ENCODE measurements around the gene STUM.

Gene STUM

DNA sequence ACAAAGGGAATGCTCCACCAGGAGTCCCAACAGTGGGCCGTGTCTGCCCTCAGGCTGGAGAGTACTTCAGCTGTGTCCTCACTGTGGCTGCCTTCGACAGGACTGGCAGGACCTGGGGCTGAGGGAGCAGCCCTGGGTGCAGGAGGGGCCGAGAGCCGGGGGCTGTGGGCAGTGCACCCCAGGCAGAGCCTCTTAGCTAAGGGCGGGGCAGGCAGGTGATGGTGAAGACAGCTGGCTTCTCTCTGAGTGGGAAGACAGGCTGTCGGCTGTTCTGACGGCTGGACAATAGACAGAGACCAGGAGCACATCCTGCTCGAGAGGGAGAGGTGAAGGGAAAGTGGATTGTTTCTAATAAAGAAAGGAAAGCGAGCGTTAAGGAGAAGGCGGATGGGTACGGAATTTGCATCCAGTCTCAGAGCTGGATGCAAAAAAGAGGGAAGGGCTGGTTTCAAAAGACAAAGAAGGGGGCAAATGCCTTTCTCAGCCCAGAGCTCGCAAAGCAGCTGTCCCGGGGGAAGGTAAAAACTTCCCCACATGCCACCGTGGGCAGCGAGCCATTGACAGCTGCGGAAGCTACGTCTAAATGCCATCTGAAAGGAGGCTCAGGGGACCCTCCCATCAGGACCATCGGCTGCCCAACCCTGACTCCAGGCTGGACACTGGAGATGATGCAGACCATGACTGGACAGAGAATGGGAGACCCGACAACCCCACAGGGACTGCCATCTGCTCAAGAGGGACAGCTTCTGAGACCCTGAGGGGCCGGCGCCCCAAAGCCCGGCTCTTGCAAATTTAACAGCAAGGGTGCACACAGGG is 92.0 kb downstream of the STUM start:
- DNase-seq (ENCODE audit: low read depth) = no peak

DNA sequence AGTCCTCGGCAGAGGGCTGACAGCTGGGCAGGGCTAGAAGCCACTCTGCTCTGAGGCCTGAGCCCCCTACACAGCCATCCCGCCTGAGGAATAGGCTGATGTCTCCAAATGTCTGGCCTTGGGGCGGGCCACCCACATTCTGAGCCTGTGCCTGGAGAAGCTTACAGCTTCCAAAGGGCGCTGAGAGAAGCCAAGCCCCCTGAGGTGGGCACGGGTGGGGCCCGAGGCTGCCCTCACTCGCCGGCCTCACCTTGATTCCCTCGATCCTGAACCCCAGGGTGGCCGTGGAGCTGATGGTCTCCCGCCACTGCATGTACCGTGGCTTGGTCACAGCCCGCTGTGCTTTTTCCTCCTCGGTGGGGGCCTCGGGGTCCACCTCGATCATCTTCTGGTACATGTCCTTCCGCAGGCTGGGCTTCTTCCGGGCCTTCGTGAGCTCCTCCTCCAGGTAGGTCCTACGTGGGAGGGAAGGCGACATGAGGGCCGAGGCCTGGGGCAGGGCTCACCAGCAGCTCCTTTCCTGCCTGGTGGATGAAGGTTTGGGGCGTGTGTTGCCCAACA is 93.2 kb downstream of the STUM start:
- DNase-seq (ENCODE audit: low read depth) = no peak

DNA sequence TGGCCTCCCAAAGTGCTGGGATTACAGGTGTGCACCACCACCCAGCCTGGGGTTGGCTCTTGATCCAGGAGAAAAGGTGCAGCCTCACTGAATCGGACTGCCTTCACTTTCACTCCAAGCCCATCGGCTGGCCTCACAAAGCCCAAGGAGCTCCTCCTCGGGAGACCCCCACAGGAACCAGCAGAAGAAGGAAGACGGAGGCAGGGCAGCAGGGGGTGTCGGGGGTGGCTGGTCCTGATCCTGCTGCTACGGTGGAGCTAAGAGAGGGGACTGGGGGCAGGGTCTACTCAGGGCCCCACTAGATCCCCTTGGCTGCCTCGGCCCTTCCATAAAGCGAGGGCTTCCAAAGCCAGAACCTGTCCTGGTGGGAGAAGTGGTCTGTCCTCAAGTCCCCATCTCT is 93.9 kb downstream of the STUM start:
- no peak for DNase-seq (ENCODE audit: low read depth)

DNA sequence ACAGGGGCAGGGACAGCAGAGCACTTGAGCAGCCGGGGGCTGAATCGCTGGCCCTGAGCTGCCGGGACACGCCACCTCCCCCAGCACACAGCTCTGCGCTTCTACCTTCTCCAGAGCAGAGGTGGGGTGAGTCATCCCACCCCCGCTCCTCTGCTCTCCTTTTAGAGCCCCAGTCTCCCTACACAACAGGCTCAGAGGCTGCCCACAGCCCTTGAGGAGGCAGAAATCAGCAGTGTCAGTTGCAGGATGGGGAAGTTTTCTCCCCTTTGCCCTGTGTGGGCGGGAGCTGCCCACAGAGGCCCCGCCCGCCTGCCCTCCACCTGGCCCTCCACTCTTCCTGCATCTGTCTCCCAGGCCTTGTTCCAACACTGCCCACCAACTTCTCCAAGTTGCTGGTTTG is 94.6 kb downstream of the STUM start:
- DNase-seq (ENCODE audit: low read depth) = peak; percentile 60

DNA sequence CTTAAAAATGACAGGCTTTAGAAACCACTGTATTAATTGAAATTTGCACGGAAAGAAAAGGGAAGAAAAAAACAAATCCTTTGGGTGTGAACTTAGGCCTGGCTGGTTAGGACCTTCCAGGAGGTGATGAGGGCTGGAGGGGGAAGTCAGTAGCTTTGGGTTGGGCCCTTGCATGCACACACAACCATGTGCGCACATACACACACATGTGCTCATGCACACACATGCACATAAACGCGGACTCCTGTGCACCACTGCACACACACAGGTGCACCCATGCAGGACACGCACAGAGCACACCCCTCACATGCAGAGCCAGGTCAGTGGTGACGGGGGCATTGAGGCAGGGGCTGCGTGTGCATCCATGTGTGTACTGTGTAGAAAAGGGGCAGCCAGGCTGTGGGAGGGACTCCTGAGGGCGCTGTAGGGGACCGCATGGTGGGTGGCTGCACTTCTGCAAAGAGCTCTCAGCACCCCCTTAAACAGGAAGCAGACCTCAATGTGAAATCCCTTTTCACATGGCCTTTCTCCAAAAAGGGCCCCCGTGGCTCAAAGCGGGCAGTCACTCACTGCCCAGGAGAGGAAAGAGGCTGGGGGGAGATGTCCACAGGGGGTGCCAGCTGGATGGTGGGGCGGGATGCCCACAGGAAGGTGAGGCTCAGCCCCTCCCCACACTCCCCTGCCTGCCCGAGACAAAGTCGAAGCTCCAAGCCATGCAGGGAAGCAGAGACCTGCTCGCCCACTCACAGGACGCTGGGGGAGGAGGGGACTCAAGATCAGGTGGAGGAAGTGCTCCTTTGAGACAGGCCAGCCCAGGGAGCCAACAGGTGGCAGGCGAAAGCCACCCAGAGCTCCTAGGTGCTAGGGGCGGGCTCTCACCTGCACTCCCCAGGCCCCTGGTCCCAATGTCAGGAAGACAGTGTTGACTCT is 95.3 kb downstream of the STUM start:
- no peak for DNase-seq (ENCODE audit: low read depth)

DNA sequence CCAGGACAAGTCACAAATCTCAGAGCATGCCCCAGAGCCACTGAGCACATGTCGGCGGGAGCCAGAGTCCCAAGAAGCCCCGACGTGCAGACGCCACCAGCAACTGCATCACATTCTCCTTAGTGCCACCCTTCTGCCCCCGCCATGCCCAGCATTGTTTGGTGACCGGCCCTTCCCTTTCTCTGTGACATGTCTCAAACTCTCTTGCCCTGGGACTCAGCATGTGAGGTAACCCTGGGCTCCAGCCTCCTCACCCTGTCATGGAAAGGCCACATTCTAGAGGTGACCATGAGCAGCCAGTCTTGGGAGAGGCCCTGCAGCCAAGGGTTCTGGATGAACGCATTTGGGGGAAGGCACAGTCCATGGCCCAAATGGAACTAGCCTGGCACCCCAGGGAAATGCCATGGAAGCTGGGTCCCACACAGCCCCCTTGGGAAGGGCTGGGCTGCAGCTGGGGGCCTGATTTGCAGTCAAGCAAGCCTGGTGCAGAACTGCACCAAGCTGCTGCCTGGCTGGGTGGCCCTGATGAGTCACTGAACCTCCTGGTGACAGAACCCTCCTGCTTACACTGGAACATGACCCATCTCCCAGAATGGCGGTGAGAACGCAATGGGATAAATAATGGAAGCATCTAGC is 96.1 kb downstream of the STUM start:
- no peak for DNase-seq (ENCODE audit: low read depth)

DNA sequence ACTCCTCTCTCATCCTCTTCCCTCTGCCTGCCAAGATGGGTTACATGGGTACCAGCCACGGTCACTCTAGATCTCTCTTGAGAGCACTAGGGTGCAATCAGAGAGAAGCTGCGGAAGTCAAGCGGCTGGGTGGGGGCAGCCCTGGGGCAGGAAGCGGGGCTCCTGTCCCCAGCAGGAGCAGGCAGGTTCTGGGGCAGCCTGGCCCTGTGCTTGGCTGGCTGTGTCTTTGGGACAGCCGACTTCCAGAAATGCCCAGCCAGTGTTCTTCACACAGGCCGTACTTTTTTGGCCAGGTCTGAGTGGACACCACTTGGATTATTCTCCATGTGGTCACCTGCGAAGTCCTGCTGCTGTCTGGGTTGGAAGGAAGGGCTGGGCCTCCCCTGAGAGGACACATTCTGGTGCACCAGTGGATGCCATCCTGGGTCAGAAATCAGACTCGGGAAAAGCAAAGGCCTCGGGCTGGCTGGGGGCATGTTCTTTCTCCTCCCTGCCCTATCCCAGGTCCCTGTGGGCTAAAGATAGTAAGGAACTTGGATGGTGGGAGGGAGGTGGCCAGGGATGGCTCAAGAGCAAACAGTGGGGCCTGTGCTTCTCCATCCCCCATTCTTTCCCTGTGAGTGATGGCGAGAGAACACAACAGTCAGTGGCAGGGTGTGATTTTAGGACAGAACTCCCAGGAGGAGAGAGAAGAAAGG is 96.9 kb downstream of the STUM start:
- no peak for DNase-seq (ENCODE audit: low read depth)

DNA sequence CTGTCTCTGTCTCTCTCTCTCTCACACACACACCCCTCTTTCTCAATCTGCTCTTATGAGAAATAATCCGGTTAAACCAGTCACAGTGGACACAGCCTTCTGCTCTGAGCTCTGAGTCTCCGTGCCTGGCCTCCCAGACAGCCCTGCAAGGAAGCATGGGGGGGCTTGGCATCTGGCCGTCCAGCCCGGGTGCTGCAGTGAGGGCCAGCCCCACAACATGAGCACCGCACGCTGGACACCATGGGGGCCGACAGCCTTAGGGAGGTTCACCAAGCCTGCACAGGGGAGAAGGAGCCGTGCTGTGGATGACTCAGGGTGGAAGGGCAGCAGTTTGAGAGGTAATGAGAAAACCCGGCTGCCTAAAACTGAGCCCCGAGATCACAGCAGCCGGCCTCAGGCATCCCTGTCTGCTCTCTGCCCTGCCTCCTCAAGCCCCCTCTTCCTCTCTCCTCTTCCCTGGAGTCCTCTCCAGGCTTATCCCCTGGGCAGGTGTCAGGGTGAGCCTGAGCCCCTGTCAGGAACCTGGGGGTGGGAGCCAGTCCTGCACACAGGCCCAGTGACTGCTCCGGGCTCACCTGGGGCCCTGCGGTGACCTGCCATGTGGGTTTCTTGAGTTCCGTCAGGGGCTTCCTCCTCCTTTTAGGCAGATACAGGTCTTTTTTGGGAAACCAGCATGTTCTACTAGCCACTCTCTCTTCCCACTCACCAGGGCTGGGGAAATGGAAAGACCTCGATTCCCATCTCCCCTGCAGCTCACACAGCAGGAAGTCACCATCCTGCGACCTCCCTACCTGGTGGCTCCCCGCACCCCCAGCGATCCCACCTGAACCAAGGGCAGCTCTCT is 97.7 kb downstream of the STUM start:
- no peak for DNase-seq (ENCODE audit: low read depth)

DNA sequence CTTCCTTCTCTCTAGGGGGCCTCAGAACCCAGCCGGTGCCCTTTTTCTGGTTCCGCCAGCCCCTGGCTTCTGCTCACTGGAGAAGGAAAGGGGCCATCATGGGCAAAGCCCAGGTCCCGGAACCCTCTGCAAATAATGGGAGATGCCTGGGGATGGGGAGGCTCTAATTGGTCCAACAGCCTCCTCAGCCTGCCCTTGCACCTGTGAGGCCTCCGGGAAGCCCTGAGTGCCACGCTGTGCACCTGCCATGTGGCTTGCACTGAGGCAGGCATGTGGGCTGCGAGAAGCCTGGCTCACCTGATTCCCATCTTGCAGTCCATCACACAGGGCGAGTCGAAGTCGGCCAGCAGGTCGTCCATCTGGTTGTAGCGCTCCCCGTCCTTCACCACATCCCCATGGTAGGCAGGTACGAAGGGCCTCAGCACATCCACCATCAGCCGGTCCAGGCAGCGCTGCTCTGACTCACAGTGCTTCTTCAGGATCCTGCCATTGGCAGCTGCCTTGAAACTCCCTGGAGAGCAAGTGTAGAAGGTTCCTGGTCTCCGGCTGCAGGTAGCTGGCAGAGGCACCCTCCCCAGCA is 98.4 kb downstream of the STUM start:
- no peak for DNase-seq (ENCODE audit: low read depth)

DNA sequence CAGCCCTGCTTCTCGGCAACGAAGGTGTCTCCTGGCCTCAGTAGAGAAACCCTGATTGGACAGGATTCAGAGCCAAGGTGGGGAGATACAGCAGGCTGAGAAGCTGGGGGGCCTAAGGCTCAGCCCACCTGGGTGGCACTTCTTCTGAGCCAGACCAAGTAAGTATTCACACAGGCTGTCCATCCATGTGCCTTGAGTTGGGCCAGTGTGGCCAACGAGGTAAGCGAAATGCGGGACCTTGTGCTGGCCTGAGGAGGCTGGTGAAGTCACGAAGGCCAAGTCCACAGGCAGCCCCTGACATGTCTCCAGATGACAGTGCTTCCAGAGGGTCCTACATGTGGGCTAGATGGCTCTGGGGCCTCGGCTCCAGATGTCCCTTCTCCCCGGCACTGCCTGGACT is 99.2 kb downstream of the STUM start:
- no peak for DNase-seq (ENCODE audit: low read depth)

DNA sequence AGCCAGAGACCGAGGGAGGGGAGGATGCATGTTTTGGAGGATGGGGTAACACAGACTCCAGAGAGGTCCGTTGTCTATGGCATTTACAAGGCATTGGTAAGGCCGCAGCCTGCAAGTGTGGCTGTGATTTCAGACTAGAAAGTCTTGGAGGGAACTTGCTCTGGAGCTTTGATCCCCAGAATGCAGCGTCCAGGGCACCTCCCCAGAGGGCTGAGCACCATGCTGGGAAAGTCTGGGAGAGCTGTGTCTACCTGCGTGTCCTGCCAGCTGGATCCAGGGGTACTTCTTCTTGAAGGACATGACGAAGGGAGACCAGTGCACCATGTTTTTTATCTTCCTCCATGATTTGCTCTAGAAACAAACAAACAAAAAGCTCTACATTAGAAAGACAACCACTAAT is 99.9 kb downstream of the STUM start:
- DNase-seq (ENCODE audit: low read depth) = no peak

DNA sequence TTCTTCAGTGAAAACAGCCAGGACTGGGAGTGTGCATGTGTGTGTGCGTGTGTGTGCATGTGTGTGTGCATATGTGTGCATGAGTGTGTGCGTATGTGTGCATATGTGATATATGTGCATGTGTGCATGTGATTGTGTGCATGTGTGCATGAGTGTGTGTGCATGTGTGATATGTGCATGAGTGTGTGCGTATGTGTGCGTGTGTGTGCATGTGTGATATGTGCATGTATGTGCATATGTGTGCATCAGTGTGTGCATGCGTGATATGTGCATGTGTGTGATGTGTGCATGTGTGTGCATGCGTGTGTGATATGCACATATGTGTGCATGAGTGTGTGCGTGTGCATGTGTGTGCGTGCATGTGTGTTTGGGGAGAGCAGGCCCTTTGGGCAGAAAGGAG is 100.7 kb downstream of the STUM start:
- no peak for DNase-seq (ENCODE audit: low read depth)

DNA sequence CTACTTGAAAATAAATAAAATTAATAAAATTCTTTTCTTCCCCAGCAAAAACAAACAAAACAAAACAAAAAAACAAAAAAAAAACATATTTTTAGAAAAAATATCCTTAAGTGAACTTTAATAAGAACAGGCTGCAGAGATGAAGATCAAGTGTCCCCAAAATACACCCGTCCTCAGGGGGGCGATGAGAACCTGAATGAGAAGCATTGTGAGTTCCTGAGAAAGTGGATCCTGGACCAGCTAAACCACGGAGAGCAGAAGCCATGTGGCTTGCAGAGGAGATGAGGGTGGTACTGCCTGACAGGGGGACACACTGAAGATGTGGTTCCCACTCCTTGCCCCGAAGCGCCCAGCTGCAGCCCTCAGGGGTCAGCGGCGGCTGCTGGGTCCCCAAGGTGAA is 101.2 kb downstream of the STUM start:
- no peak for DNase-seq (ENCODE audit: low read depth)

DNA sequence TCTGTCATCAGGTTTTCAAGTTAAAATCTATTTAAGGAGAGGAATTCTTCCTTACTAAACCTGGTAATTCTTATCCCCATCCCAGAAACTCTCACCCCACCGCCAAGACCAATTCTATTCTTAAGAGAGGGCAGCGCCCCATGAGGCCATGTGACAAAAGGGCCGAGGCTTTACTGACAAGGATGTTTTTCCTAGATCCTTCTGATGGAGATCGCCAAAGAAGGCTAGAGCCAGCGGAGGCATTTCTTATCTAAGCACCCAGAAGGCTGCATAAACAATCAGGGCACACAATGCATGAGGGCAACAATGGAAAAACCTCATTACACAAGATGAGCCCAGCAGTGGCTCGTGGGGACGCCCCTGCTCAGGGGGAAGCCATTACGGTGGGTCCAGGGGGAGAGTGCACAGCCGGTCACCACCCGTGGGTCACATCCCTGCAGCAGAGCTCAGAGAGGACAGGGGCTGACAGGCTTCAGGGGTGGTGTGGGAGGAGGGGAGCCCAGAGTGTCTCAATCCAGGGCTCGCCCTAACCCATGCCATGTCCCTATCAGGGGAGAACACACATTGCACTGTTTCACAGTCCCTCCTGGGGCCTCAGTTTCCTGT is 101.8 kb downstream of the STUM start:
- DNase-seq (ENCODE audit: low read depth) = no peak

DNA sequence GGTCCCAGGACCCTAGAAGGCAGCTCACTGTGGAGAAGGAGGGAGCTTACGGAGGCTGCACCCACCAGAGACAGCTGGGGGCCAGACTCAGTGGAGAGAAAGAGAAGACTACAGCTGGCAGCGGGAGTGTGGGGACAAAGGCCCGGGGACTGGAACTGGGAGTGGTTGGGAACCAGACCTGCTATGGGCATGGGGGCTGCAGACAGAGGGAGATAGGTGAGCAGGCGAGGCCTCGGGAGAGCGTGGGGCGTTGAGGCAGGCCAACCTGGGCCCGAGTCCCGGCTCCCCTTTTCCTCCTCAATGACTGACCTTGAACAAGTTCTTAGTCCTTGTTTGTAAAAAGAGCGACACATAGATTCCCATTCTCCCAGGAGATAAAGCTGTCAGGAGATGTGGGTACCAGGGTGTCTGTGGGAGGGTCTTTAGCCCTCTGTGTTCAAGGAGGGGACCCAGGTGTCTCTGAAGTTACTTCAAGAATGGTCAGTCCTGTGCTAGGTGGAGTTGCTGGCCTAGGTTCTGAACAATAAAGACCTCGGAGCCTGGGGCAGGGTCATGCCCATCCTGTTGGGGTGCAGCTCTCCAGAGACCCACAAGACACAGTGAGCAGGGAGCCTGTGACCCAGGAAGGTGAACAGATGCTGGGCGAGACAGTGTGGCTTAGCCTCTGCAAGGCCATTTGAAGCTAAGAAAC is 102.6 kb downstream of the STUM start:
- DNase-seq (ENCODE audit: low read depth) = no peak

DNA sequence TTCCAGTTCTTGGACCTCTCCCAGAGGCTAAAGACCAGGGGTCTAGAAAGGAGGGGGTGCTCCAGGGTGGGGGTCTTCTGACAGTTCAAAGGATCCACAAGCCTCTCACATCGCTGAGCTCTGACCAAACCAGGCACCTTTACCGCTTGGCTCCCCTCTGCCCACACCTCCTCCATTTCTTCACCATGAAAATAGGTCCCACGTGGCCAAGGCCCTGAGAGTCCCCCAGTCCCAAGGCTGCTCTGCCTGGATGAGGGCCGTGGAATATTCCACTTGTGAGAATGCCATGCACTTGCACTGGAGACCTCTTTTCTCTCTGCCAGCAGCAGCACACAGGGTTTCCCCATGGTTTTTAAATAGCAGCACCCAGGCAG is 103.2 kb downstream of the STUM start:
- DNase-seq (ENCODE audit: low read depth) = no peak

DNA sequence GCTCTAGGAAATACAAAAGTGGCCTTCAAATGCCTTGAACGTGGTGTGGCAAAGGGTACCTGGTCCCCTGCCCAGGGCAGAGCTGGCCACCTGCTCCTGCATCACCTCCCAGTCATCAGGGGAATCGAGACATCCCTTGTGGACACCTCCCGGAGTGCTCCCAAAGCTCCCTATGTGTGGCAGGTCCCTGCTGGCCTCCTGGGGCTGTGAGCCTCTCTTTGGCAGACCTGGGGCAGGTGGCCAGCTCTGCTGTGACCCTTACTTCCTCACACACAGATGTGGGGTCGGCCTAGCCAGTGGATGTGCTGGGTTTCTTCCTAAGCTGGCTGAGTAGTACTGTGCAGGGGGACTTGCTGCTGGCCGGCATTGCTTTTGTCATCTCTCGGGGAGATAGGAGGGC is 104.0 kb downstream of the STUM start:
- no peak for DNase-seq (ENCODE audit: low read depth)

DNA sequence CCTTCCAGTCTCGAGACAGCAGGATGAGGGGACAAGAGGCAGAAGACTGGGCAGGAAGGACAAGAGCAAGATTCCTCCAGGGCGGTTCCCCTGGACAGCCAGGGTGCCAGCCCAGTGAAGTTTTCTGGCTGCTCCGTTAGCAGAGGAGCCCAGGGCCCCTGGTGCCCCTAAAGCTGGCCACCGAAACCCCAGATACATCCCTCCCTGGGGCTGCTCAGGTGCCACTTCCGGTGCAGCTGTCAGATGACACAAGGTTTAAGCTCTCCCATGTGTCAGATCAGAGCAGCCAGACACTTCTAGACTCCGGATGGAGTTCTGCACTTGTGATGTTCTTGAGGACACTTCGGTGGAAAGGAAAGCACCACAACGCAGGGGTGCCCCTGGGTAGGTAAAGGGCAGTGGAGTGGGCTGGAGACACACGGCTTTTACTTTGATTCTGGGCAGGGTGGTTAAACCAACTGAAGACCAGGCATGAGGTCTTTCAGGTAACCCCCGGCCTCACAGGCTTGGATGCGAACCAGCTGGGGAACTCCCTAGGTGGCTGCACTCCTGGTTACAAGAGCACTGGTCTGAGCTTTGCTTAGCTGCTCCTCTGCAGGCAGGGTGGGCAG is 104.9 kb downstream of the STUM start:
- peak; percentile 34 for DNase-seq (ENCODE audit: low read depth)

DNA sequence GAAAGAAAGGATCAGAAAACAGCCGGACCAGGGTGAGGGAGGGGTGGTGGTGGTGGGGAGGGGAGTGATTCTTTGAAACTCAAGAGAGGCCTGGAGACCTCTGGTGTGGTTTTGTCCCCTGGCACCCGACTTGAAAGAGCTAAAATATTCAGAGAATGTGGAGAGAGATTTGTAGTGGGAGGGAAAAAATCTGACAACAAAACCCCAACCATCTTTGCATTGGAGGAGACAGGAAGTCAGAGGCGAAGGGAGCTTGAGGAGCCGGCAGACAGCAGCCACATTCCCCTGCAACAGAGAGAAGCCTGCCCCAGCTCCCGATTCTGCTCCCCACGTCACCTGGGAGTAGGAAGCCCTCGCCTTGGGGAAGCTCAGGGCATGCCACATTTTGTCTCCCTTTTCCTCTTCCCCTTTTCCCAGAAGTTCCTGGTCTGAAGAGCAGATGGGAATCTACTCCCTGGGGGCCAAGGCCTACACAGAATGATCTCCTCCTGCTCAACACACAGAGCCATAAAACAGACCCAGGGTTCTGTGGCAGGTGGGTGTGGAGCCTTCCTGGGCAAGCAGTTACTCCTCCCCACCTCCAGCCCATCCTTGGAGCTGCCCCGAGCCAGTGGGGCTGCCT is 105.6 kb downstream of the STUM start:
- DNase-seq (ENCODE audit: low read depth) = no peak

Measured in stimulated activated CD8-positive, alpha-beta memory T cell treated with anti-CD3 and anti-CD28 coated beads, Interleukin-12 subunit alpha, Interleukin-12 subunit beta, amount 100 ng/mL, for 4 hours (primary cell).